NB4 (cell line): ENCODE measurements around the gene HADHA.

Experiments
- DNase-seq: peaks from one replicate; pipeline ENCODE4 v3.0.0; 2010; ENCODE audit warnings: low read depth
- H3K4me3 ChIP-seq: one replicate; pipeline ENCODE4 v1.5.1; 2011; ENCODE audit warnings: mild to moderate bottlenecking, low read depth, low read length, moderate library complexity
- CTCF ChIP-seq: IDR thresholded peaks from one replicate; pipeline ENCODE4 v1.5.1; 2012; ENCODE audit warnings: low read depth, low read length
- MAX ChIP-seq: IDR thresholded peaks from 2 replicates; pipeline ENCODE4 v1.6.1; 2011; ENCODE audit warnings: low read depth, low read length
- MYC ChIP-seq: IDR thresholded peaks from 2 replicates; pipeline ENCODE4 v1.6.1; 2011; ENCODE audit warnings: low read depth, low read length
- POLR2A ChIP-seq: IDR thresholded peaks from 2 replicates; pipeline ENCODE4 v1.6.1; 2011; ENCODE audit warnings: mild to moderate bottlenecking; ENCODE audit not compliant: insufficient read length; ENCODE audit errors: extremely low read depth

The HADHA gene

GRCh38 chr2:26244309-26245230, at the start of gene HADHA, which contains the start of gene HADHB:
Gene HADHA, minus strand, starts transcription at chr2:26244632. Its CDS starts 36 bp downstream, at chr2:26244596.
Gene HADHB, plus strand, starts transcription at chr2:26244939. Its CDS starts 9,316 bp downstream, at chr2:26254255.
- TF ChIP-seq MAX (0 out of 2 replicates have a peak, but pooled peaks have one; percentile 38), POLR2A (peak; percentile 77), CTCF (peak; percentile 21), MYC (no peak; the same call in none of the 2 replicates)

GRCh38 chr2:26292646-26293045, 48.2 kb upstream of the HADHA start:
- DNase-seq, result no peak
- TF ChIP-seq POLR2A, result no peak
- no peak for TF ChIP-seq MAX
- no peak for TF ChIP-seq CTCF
- TF ChIP-seq MYC, result no peak
- H3K4me3 ChIP-seq, result no peak overlapping the region

More at GRCh38 chr2:26244309-26245230, at the start of gene HADHA, which contains the start of gene HADHB:
- DNase-seq, result peak; percentile 98
- H3K4me3 ChIP-seq, result peak within 1 kb of the TSS; percentile 84

GRCh38 chr2:26290001-26290400, 45.6 kb upstream of the HADHA start:
- no peak for DNase-seq
- TF ChIP-seq POLR2A (no peak), MYC (no peak)
- no peak overlapping the region for H3K4me3 ChIP-seq

- DNase-seq, result no peak
- H3K4me3 ChIP-seq, result no peak overlapping the region
- TF ChIP-seq POLR2A (no peak), MAX (no peak), CTCF (no peak)
Measured at GRCh38 chr2:26285931-26286330, 41.5 kb upstream of the HADHA start.

- DNase-seq, result no peak
- TF ChIP-seq MYC, result no peak
- no peak for TF ChIP-seq POLR2A
- TF ChIP-seq MAX, result no peak
- TF ChIP-seq CTCF, result no peak
- no peak overlapping the region for H3K4me3 ChIP-seq
Measured at GRCh38 chr2:26284132-26284531, 39.7 kb upstream of the HADHA start.

- no peak for DNase-seq
- H3K4me3 ChIP-seq, result no peak overlapping the region
- TF ChIP-seq CTCF (no peak), MAX (no peak), MYC (no peak), POLR2A (no peak)
Measured at GRCh38 chr2:26283606-26284005, 39.2 kb upstream of the HADHA start.
